H54 (cell line): Measurements from ENCODE around the gene SPDEF.

Experiments used
- DNase-seq: peaks from one replicate; pipeline ENCODE4 v3.0.0; 2011; ENCODE audit warnings: low spot score, mixed read lengths; ENCODE audit not compliant: insufficient read length
- FAIRE-seq: peaks from 3 replicates; lab custom pipeline; 2011; peaks lifted over from hg19 to GRCh38; lab: Jason Lieb, UNC
- POLR2A ChIP-seq: IDR thresholded peaks from 2 replicates; pipeline ENCODE4 v1.6.1; 2011; ENCODE audit warnings: low read depth, mild to moderate bottlenecking, low read length

The SPDEF gene

GRCh38 chr6:34520645-34521462 is 35.3 kb downstream of the SPDEF start:
- FAIRE-seq: no peak
- no peak for DNase-seq
- TF ChIP-seq POLR2A: no peak

GRCh38 chr6:34519971-34520644 is 36.0 kb downstream of the SPDEF start:
- TF ChIP-seq POLR2A: no peak
- no peak for FAIRE-seq
- no peak for DNase-seq

GRCh38 chr6:34518669-34519365 is 37.3 kb downstream of the SPDEF start:
- no peak for TF ChIP-seq POLR2A
- DNase-seq (no peak), FAIRE-seq (no peak)

- FAIRE-seq: no peak
- DNase-seq: no peak
- TF ChIP-seq POLR2A: no peak
Observed at GRCh38 chr6:34517966-34518365, 38.2 kb downstream of the SPDEF start.

GRCh38 chr6:34517461-34517881 is 38.7 kb downstream of the SPDEF start:
- DNase-seq: no peak
- no peak for FAIRE-seq
- TF ChIP-seq POLR2A: no peak

GRCh38 chr6:34516391-34517324 is 39.5 kb downstream of the SPDEF start:
- no peak for FAIRE-seq
- DNase-seq: no peak
- TF ChIP-seq POLR2A: no peak

- DNase-seq: no peak
- FAIRE-seq: no peak
- TF ChIP-seq POLR2A: no peak
Observed at GRCh38 chr6:34515473-34516387, 40.4 kb downstream of the SPDEF start.

- no peak for TF ChIP-seq POLR2A
- no peak for DNase-seq
- FAIRE-seq: no peak
Observed at GRCh38 chr6:34514593-34515472, 41.3 kb downstream of the SPDEF start.

GRCh38 chr6:34514112-34514511 is 42.0 kb downstream of the SPDEF start:
- DNase-seq: no peak
- no peak for FAIRE-seq
- TF ChIP-seq POLR2A: no peak

- DNase-seq: no peak
- FAIRE-seq: no peak
- no peak for TF ChIP-seq POLR2A
Observed at GRCh38 chr6:34513646-34514045, 42.5 kb downstream of the SPDEF start.

- DNase-seq (no peak), FAIRE-seq (no peak)
- TF ChIP-seq POLR2A: no peak
Observed at GRCh38 chr6:34512738-34513115, 43.4 kb downstream of the SPDEF start.
